ENCODE measurements around the gene BPIFB6.

DNA sequence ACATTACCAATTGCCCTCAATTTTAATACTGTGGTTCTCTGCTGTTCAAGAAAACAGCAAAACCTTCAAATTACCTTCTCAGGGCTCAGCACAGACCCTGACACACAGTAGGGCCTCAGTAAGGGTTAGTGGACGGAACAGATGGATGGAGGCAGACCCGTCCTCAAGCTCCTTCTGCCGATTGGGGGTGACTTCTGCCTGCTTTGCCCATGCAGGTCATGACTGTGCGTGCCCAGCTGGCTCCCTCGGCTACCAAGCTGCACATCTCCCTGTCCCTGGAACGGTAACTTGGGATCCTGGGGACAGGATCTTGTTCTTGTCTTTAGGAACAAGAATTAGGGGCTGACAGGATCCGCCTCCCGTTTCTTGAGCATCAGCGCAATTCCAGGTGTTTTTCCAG, 38.2 kb downstream of the BPIFB6 start:
- TF ChIP-seq EZH2 (IDR thresholded peaks at IDR 0.05; ENCODE audit: borderline replicate concordance, low read depth, low read length, severe bottlenecking): no peak
- TF ChIP-seq, protein P1, sequence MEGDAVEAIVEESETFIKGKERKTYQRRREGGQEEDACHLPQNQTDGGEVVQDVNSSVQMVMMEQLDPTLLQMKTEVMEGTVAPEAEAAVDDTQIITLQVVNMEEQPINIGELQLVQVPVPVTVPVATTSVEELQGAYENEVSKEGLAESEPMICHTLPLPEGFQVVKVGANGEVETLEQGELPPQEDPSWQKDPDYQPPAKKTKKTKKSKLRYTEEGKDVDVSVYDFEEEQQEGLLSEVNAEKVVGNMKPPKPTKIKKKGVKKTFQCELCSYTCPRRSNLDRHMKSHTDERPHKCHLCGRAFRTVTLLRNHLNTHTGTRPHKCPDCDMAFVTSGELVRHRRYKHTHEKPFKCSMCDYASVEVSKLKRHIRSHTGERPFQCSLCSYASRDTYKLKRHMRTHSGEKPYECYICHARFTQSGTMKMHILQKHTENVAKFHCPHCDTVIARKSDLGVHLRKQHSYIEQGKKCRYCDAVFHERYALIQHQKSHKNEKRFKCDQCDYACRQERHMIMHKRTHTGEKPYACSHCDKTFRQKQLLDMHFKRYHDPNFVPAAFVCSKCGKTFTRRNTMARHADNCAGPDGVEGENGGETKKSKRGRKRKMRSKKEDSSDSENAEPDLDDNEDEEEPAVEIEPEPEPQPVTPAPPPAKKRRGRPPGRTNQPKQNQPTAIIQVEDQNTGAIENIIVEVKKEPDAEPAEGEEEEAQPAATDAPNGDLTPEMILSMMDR (IDR thresholded peaks at IDR 0.05; ENCODE audit: extremely low read depth in 1 of 2, insufficient read depth in 1 of 2, low read depth in 1 of 2, low read length in 2 of 2): no peak
- no peak for TF ChIP-seq POLR2AphosphoS5 (IDR thresholded peaks at IDR 0.05; ENCODE audit: insufficient read depth, low read depth, low read length)
- no peak for TF ChIP-seq POLR2A (IDR thresholded peaks at IDR 0.05; ENCODE audit: low read depth, low read length)
- TF ChIP-seq, protein P2, sequence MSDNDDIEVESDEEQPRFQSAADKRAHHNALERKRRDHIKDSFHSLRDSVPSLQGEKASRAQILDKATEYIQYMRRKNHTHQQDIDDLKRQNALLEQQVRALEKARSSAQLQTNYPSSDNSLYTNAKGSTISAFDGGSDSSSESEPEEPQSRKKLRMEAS (IDR thresholded peaks at IDR 0.05; ENCODE audit: insufficient read depth, insufficient read length): no peak
- no peak for TF ChIP-seq MYC (IDR thresholded peaks at IDR 0.05; ENCODE audit: low read depth, low read length)
- no peak for TF ChIP-seq GATA2 (IDR thresholded peaks at IDR 0.05; ENCODE audit: insufficient read depth, insufficient read length, low read depth, low read length)
- no peak for TF ChIP-seq JUN (IDR thresholded peaks at IDR 0.05; ENCODE audit: borderline replicate concordance, insufficient read depth, insufficient read length, low read depth)

Data from endothelial cell of umbilical vein (primary cell).